OCI-LY1 (cell line): ENCODE measurements around the gene ETV5.

Experiments
- H2AFZ ChIP-seq: fragments of 200-600 bp; sonication (generic), shearing (Covaris generic); 2 replicates; pipeline ENCODE4 v1.6.0; 2014; ENCODE audit warnings: antibody characterized with exemption, mild to moderate bottlenecking, low read length
- H3F3A ChIP-seq: fragments of 200-600 bp; sonication (generic), shearing (Covaris generic); 2 replicates; pipeline ENCODE4 v1.6.0; 2014; ENCODE audit warnings: mild to moderate bottlenecking, antibody characterized with exemption, low read length, moderate library complexity; ENCODE audit not compliant: insufficient read depth
- H3K27ac ChIP-seq: fragments of 200-600 bp; sonication (generic); 2 replicates; pipeline ENCODE4 v1.5.1; 2014; ENCODE audit warnings: low read length, mixed run types, mild to moderate bottlenecking, low read depth; ENCODE audit not compliant: poor library complexity, severe bottlenecking
- H3K27me3 ChIP-seq: fragments of 200-600 bp; sonication (generic); 2 replicates; pipeline ENCODE4 v1.6.0; 2014; ENCODE audit warnings: antibody characterized with exemption, mild to moderate bottlenecking, low read length, moderate library complexity; ENCODE audit not compliant: insufficient read depth
- H3K36me3 ChIP-seq: fragments of 200-600 bp; sonication (generic); 2 replicates; pipeline ENCODE4 v1.6.1; 2014; ENCODE audit warnings: mild to moderate bottlenecking, antibody characterized with exemption, low read length, moderate library complexity, mixed read lengths; ENCODE audit not compliant: insufficient read depth
- H3K4me1 ChIP-seq: fragments of 200-600 bp; sonication (generic); 2 replicates; pipeline ENCODE4 v1.5.1; 2014; ENCODE audit warnings: mild to moderate bottlenecking, low read length, moderate library complexity; ENCODE audit not compliant: insufficient read depth, severe bottlenecking
- H3K4me2 ChIP-seq: fragments of 200-600 bp; sonication (generic), shearing (Covaris generic); 2 replicates; pipeline ENCODE4 v1.6.1; 2014; ENCODE audit warnings: low read length
- H3K4me3 ChIP-seq: fragments of 200-600 bp; sonication (generic); 2 replicates; pipeline ENCODE4 v1.5.1; 2014; ENCODE audit warnings: low read length, low read depth, mild to moderate bottlenecking, mixed read lengths; ENCODE audit not compliant: poor library complexity, severe bottlenecking
- H3K79me2 ChIP-seq: fragments of 200-600 bp; shearing (Covaris generic); 2 replicates; pipeline ENCODE4 v1.6.1; 2016; ENCODE audit warnings: mixed run types, low read length, mixed read lengths; ENCODE audit not compliant: insufficient read depth
- H3K9ac ChIP-seq: fragments of 200-600 bp; sonication (generic), shearing (Covaris generic); 2 replicates; pipeline ENCODE4 v1.6.1; 2014; ENCODE audit warnings: mild to moderate bottlenecking, low read length, mixed read lengths
- H3K9me2 ChIP-seq: fragments of 200-600 bp; sonication (generic), shearing (Covaris generic); 2 replicates; pipeline ENCODE4 v1.6.1; 2014; ENCODE audit warnings: low read depth, mild to moderate bottlenecking, low read length, mixed read lengths
- H3K9me3 ChIP-seq: fragments of 200-600 bp; shearing (Covaris generic); 2 replicates; pipeline ENCODE4 v1.6.1; 2014; ENCODE audit warnings: low read length, mixed read lengths
- H4K20me1 ChIP-seq: fragments of 200-600 bp; sonication (generic), shearing (Covaris generic); 2 replicates; pipeline ENCODE4 v1.6.0; 2016; ENCODE audit warnings: mild to moderate bottlenecking, low read length; ENCODE audit not compliant: insufficient read depth
- CTCF ChIP-seq: fragments of 200-600 bp; sonication (generic), shearing (Covaris generic); IDR thresholded peaks from 2 replicates; pipeline ENCODE4 v1.5.1; 2017; ENCODE audit warnings: mild to moderate bottlenecking, antibody characterized with exemption, low read length, moderate library complexity, mixed read lengths
- EZH2 ChIP-seq: fragments of 200-600 bp; sonication (generic), shearing (Covaris generic); IDR thresholded peaks from 2 replicates; pipeline ENCODE4 v1.8.0; 2017; ENCODE audit warnings: borderline replicate concordance, mixed run types, mild to moderate bottlenecking, antibody characterized with exemption, low read length, moderate library complexity, mixed read lengths

Gene ETV5

GRCh38 chr3:186125118-186125517 is 16.2 kb upstream of the ETV5 start:
- Histone ChIP-seq H3K27ac (no peak overlapping the region), H3K9me3 (no peaks in the 10 kb centered on the region)
- no peak for TF ChIP-seq EZH2
- no peak for TF ChIP-seq CTCF

GRCh38 chr3:186124592-186124991 is 15.7 kb upstream of the ETV5 start:
- TF ChIP-seq CTCF (no peak), EZH2 (no peak)
- Histone ChIP-seq H3K4me2 (no peak overlapping the region), H3K9me3 (no peaks in the 10 kb centered on the region), H3K36me3 (no peaks in the 10 kb centered on the region), H2AFZ (no peak overlapping the region), H3F3A (no peaks in the 10 kb centered on the region), H3K27me3 (no peaks in the 10 kb centered on the region), H3K79me2 (no peaks in the 10 kb centered on the region), H4K20me1 (no peaks in the 10 kb centered on the region), H3K4me3 (no peak overlapping the region), H3K9me2 (no peaks in the 10 kb centered on the region), H3K27ac (no peak overlapping the region), H3K9ac (no peak overlapping the region), H3K4me1 (no peaks in the 10 kb centered on the region)

More at GRCh38 chr3:186125118-186125517, 16.2 kb upstream of the ETV5 start:
- Histone ChIP-seq H3K4me3 (no peak overlapping the region), H3K9me2 (no peaks in the 10 kb centered on the region), H3K79me2 (no peaks in the 10 kb centered on the region), H4K20me1 (no peaks in the 10 kb centered on the region), H3K4me2 (no peak overlapping the region), H2AFZ (no peak overlapping the region), H3K36me3 (no peaks in the 10 kb centered on the region), H3K4me1 (no peaks in the 10 kb centered on the region), H3F3A (no peaks in the 10 kb centered on the region), H3K27me3 (no peaks in the 10 kb centered on the region), H3K9ac (no peak overlapping the region)

DNA sequence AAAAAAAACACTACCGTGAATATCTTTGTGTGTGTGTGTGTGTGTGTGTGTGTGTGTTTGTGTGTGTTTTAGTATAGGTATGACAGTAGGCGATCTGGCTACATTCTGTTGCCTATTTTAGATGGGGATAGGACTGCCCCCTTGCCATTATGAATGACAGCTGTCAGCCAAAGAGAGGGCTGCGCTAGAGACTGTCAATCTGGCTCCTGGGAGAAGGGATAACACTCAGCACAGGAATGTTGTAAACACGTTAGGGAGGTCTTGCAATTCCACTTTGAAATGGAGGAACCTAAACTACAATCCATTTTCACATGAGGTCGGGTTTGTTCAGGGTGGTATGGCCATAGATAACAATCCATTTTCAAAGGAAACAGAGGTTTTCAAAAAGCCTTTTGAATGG is 14.1 kb upstream of the ETV5 start:
- Histone ChIP-seq H3K4me2 (no peak overlapping the region), H3K27me3 (peaks cover 1% of the 10 kb centered on the region; the same call in 1 of the 2 replicates), H4K20me1 (no peaks in the 10 kb centered on the region), H3K27ac (no peak overlapping the region), H3K36me3 (no peaks in the 10 kb centered on the region), H3K4me3 (no peak overlapping the region), H2AFZ (no peak overlapping the region), H3K79me2 (no peaks in the 10 kb centered on the region), H3K9ac (no peak overlapping the region), H3K4me1 (no peaks in the 10 kb centered on the region), H3K9me2 (no peaks in the 10 kb centered on the region), H3K9me3 (no peaks in the 10 kb centered on the region), H3F3A (no peaks in the 10 kb centered on the region)
- TF ChIP-seq EZH2 (no peak), CTCF (no peak)
